Smooth muscle cell (in vitro differentiated cells): ENCODE data around the gene GSTM4. TPM values are rescaled to one million over a fixed set of nuclear protein-coding genes. Genes with fewer than 3 reads are reported as not detected.
"Not testable (repeated sequence)": the region's sequence is repeated elsewhere in the genome, so short reads cannot be mapped to it uniquely, and the experiment has no call there.

Experiments used
- DNase-seq: peaks from one replicate; lab custom pipeline; 2025; ENCODE audit not compliant: unreplicated experiment; lab: John Stamatoyannopoulos, UW
- H2AFZ ChIP-seq: fragments of 200-600 bp; sonication (generic); 2 replicates; pipeline ENCODE4 v1.6.0; 2016; ENCODE audit warnings: antibody characterized with exemption, low read depth, mild to moderate bottlenecking
- H3F3A ChIP-seq: fragments of 200-600 bp; sonication (generic); 2 replicates; pipeline ENCODE4 v1.6.0; 2017; ENCODE audit warnings: antibody characterized with exemption, low read depth
- H3K27ac ChIP-seq: fragments of 200-600 bp; sonication (generic); 2 replicates; pipeline ENCODE4 v1.5.1; 2016; ENCODE audit warnings: low read depth, mild to moderate bottlenecking
- H3K27me3 ChIP-seq: fragments of 200-600 bp; sonication (generic); 2 replicates; pipeline ENCODE4 v1.6.1; 2016; ENCODE audit warnings: low read depth, mild to moderate bottlenecking
- H3K36me3 ChIP-seq: fragments of 200-600 bp; sonication (generic); 2 replicates; pipeline ENCODE4 v1.5.1; 2016; ENCODE audit warnings: low read depth
- H3K4me1 ChIP-seq: fragments of 200-600 bp; sonication (generic); 2 replicates; pipeline ENCODE4 v1.5.1; 2016; ENCODE audit warnings: low read depth
- H3K4me2 ChIP-seq: fragments of 200-600 bp; sonication (generic); 2 replicates; pipeline ENCODE4 v1.6.0; 2016; ENCODE audit warnings: mild to moderate bottlenecking
- H3K4me3 ChIP-seq: fragments of 200-600 bp; sonication (generic); 2 replicates; pipeline ENCODE4 v1.5.1; 2016; ENCODE audit warnings: mild to moderate bottlenecking
- H3K79me2 ChIP-seq: fragments of 200-600 bp; sonication (generic); 2 replicates; pipeline ENCODE4 v1.6.0; 2016; ENCODE audit warnings: low read depth, mild to moderate bottlenecking
- H3K9ac ChIP-seq: fragments of 200-600 bp; sonication (generic); 2 replicates; pipeline ENCODE4 v1.6.0; 2016; ENCODE audit warnings: low read depth
- H3K9me3 ChIP-seq: fragments of 200-600 bp; sonication (generic); replicated peaks from 2 replicates; pipeline ENCODE4 v1.5.1; 2016; ENCODE audit warnings: low read depth
- H4K20me1 ChIP-seq: fragments of 200-600 bp; sonication (generic); 2 replicates; pipeline ENCODE4 v1.6.0; 2016; ENCODE audit warnings: low read depth
- WGBS: methylation state at CpG from one replicate; pipeline ENCODE4 v1.1.7; 2016; ENCODE audit warnings: low lambda C conversion rate; 5-methylcytosine and 5-hydroxymethylcytosine counted together
- polyA plus RNA-seq: library from polyadenylated mRNA; unstranded; fragments of >200 nt; fragmentation: Nextera tagmentation; extraction: Ambion mirVana; gene quantifications from 2 replicates; pipeline ENCODE4 v1.2.1, GENCODE V29; 2016
- total RNA-seq: library from RNA; depleted of rRNA; stranded (reverse); fragments of >200 nt; gene quantifications from 2 replicates; pipeline ENCODE4 v1.2.3, GENCODE V29; 2014
- TF ChIP-seq, protein P1 (sequence below): fragments of 200-600 bp; sonication (generic); IDR thresholded peaks from 2 replicates; pipeline ENCODE4 v1.5.1; 2017; ENCODE audit warnings: borderline replicate concordance, mild to moderate bottlenecking, antibody characterized with exemption; ENCODE audit not compliant: insufficient read depth, poor library complexity, severe bottlenecking

Gene GSTM4
- total and polyA plus RNA-seq, 2 experiments from 2014 or later = 25.8 to 34.4 TPM

DNA sequence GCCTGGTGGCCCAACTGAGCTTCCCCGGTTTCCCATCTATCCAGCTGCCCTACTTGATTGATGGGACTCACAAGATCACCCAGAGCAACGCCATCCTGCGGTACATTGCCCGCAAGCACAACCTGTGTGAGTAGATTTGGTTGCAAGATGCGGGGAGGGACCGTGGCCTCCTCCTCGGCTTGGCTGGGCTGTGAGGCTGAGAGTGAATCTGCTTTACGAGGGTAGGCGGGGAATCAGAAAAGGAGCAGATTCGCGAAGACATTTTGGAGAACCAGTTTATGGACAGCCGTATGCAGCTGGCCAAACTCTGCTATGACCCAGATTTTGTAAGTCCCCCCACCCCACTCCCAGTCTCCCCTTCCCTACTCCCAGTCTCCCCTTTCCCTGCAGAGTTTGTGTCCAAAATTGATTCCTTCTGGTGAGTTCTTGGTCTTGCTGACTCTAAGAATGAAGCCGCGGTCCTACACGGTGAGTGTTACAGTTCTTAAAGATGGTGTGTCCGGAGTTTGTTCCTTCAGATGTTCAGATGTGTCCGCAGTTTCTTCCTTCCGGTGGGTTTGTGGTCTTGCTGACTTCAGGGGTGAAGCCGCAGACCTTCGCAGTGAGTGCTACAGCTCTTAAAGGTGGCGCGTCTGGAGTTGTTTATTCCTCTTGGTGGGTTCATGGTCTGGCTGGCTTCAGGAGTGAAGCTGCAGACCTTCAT lies 13.5 kb downstream of the GSTM4 start:
- H3K27ac ChIP-seq = no peak overlapping the region
- no peaks in the 10 kb centered on the region for H4K20me1 ChIP-seq
- TF ChIP-seq, protein P1, sequence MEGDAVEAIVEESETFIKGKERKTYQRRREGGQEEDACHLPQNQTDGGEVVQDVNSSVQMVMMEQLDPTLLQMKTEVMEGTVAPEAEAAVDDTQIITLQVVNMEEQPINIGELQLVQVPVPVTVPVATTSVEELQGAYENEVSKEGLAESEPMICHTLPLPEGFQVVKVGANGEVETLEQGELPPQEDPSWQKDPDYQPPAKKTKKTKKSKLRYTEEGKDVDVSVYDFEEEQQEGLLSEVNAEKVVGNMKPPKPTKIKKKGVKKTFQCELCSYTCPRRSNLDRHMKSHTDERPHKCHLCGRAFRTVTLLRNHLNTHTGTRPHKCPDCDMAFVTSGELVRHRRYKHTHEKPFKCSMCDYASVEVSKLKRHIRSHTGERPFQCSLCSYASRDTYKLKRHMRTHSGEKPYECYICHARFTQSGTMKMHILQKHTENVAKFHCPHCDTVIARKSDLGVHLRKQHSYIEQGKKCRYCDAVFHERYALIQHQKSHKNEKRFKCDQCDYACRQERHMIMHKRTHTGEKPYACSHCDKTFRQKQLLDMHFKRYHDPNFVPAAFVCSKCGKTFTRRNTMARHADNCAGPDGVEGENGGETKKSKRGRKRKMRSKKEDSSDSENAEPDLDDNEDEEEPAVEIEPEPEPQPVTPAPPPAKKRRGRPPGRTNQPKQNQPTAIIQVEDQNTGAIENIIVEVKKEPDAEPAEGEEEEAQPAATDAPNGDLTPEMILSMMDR = no peak
- peaks cover 10% of the 10 kb centered on the region for H3K4me1 ChIP-seq
- WGBS = 92% methylated on average over 22 of the region's 22 CpGs
- H3K9me3 ChIP-seq = no peaks in the 10 kb centered on the region
- H3K9ac ChIP-seq = no peak overlapping the region
- H3K4me3 ChIP-seq = no peak overlapping the region
- no peaks in the 10 kb centered on the region for H3F3A ChIP-seq
- H3K36me3 ChIP-seq = no peaks in the 10 kb centered on the region
- H3K4me2 ChIP-seq = no peak overlapping the region
- H3K27me3 ChIP-seq = no peaks in the 10 kb centered on the region
- no peak for DNase-seq
- H2AFZ ChIP-seq = no peak overlapping the region
- no peaks in the 10 kb centered on the region for H3K79me2 ChIP-seq

GRCh38 chr1:109669949-109670302 lies 14.0 kb downstream of the GSTM4 start:
- H3K4me2 ChIP-seq, H3K27ac ChIP-seq, H4K20me1 ChIP-seq, H3F3A ChIP-seq, H3K36me3 ChIP-seq, H3K9me3 ChIP-seq, DNase-seq, H2AFZ ChIP-seq, H3K27me3 ChIP-seq, H3K9ac ChIP-seq, H3K79me2 ChIP-seq, H3K4me3 ChIP-seq: not testable (repeated sequence)
- 94% methylated on average over 4 of the region's 5 CpGs for whole genome bisulfite sequencing
- peaks cover 10% of the 10 kb centered on the region for H3K4me1 ChIP-seq

DNA sequence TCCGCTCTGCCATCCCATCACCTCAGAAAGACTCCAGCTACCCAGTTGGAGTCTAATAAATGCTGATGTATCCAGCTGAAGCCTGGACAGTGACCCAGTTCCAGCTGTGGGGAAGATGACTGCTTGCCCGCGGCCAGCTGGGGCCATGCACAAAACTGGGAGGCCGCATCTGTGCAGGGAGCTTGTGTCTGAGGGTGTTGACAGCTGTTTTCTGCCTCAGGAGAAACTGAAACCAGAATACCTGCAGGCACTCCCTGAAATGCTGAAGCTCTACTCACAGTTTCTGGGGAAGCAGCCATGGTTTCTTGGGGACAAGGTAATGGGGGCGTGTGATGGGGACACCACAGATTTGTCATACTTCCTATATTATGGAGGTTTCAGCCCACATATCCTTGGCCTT lies 15.2 kb downstream of the GSTM4 start:
- Histone ChIP-seq H3K27me3 (no peaks in the 10 kb centered on the region), H3K36me3 (no peaks in the 10 kb centered on the region), H3K4me1 (peaks cover 10% of the 10 kb centered on the region), H2AFZ (no peak overlapping the region), H3K9ac (no peak overlapping the region), H3K27ac (no peak overlapping the region), H3K79me2 (no peaks in the 10 kb centered on the region), H3F3A (no peaks in the 10 kb centered on the region), H3K4me3 (no peak overlapping the region), H3K9me3 (no peaks in the 10 kb centered on the region), H4K20me1 (no peaks in the 10 kb centered on the region), H3K4me2 (no peak overlapping the region)
- no peak for DNase-seq
- TF ChIP-seq, protein P1 = no peak
- WGBS = 98% methylated on average over 5 of the region's 5 CpGs

GRCh38 chr1:109673861-109674260 lies 18.0 kb downstream of the GSTM4 start:
- H3K36me3 ChIP-seq, H3K4me3 ChIP-seq, H3K4me2 ChIP-seq, H3K79me2 ChIP-seq, H3F3A ChIP-seq, H3K27ac ChIP-seq, H4K20me1 ChIP-seq, H3K4me1 ChIP-seq, H3K9me3 ChIP-seq, H2AFZ ChIP-seq, DNase-seq, H3K27me3 ChIP-seq, H3K9ac ChIP-seq: not testable (repeated sequence)
- WGBS = 94% methylated on average over 2 of the region's 2 CpGs

DNA sequence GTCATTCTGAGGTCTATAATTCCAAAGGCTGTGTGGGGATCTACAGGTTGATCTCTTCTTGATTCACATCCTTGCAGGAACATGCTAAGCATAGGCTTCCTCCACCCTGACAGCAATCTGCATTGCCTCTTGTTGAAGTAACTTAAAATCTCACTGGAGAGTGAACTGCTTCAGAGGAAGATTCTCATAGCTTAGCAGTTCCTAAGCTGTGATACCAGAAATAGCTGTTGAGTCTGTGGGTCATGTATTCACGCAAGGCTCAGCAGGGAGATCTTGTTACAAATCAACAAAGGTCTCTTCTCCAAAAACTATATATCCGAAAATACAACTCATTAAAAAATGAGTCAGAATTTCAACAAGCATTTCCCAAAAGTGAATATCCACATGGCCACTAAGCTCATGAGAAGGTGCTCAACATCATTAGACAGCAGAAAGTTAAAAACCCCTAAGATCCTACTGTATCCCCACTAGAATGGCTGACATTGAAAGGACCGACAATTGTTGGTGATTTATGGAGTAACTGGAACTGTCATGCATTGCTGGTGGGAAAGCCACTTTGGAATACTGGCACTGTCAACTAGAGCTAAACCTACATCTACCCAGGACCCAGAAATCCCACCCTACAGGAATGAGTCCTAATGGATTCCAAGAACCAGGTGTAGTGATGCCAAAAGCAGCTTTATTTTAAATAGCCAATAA lies 20.9 kb downstream of the GSTM4 start:
- not testable (repeated sequence) for H3K4me3 ChIP-seq, H3F3A ChIP-seq, DNase-seq, H4K20me1 ChIP-seq, H3K9me3 ChIP-seq, H3K9ac ChIP-seq, H3K4me2 ChIP-seq, H3K27me3 ChIP-seq, H3K36me3 ChIP-seq, H3K27ac ChIP-seq, H2AFZ ChIP-seq, H3K79me2 ChIP-seq, H3K4me1 ChIP-seq
- WGBS = 87% methylated on average over 3 of the region's 3 CpGs
